GM21619 (cell line): ENCODE results near the gene CNNM1.

Experiments
- ATAC-seq: cut with Tn5 transposase; IDR thresholded peaks from one replicate; pipeline ENCODE4 v1.9.1; 2021; ENCODE audit not compliant: unreplicated experiment

Gene CNNM1

DNA sequence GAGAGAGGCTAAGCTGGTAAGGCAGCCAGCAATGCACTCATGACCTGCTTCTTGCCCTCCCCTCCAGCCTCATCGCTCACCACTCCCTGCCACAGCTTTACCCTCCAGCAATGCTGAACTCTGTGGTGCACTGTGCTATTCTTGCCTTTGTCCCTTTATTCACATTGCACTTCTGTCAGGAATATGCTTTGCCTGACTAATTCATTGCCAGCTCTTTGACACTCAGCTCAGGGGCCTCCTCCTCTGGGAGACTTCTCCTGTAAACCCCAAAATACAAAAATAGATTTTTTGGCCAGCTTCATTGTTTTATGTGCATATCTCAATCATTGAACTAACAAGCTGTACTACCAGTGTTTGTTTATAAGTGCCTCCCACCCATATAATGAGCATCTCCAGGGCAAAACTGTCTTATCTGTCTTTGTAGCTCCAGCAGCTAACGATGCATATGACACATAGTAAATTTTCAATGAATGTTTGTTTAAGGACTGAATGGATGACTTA is 8.2 kb downstream of the CNNM1 start:
- no peak for ATAC-seq

- no peak for ATAC-seq
Observed at GRCh38 chr10:99337901-99338300, 8.7 kb downstream of the CNNM1 start.

GRCh38 chr10:99339077-99339476 is 9.9 kb downstream of the CNNM1 start:
- ATAC-seq: no peak

GRCh38 chr10:99339563-99340047 is 10.4 kb downstream of the CNNM1 start:
- ATAC-seq: no peak

DNA sequence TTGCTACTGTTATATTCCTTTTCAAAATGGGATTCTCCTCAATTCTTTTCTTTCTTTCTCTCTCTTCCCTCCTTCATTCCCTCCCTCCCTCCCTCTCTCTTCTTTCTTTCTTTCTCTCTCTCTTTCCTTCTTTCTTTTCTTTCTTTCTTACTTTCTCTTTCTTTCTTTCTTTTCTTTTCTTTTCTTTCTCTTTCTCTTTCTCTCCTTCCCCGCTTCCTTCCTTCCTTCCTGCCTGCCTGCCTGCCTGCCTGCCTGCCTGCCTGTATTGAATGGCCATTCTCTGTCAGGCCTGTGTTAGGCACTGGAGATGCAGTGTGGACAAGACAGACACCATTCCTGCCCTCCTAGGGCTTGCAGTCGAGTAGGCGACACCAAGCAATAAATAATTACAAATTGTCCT is 11.5 kb downstream of the CNNM1 start:
- no peak for ATAC-seq

- ATAC-seq: no peak
Observed at GRCh38 chr10:99341248-99341647, 12.1 kb downstream of the CNNM1 start.

GRCh38 chr10:99341860-99342490 is 12.8 kb downstream of the CNNM1 start:
- ATAC-seq: no peak

GRCh38 chr10:99343262-99343661 is 14.1 kb downstream of the CNNM1 start:
- no peak for ATAC-seq

GRCh38 chr10:99344715-99345114 is 15.6 kb downstream of the CNNM1 start:
- ATAC-seq: no peak

DNA sequence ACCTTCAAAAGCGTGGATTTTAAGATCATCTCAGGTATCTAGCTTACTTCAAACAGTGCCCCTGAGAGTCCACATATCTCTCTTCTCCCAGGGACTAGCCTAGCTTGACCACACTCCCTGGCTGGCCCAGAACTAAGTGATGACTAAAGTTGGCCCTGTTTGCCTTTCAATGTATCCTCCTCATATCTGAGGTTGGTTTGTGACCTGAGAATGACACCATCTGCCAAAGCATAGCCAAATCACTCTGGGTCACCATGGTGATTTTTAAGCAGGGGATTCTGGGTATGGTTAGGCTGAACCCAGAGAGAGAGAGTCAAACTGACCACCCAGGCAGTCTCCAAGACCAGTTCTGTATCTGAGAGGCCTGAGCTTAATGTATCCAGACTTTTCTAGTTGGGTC is 16.2 kb downstream of the CNNM1 start:
- ATAC-seq: no peak

DNA sequence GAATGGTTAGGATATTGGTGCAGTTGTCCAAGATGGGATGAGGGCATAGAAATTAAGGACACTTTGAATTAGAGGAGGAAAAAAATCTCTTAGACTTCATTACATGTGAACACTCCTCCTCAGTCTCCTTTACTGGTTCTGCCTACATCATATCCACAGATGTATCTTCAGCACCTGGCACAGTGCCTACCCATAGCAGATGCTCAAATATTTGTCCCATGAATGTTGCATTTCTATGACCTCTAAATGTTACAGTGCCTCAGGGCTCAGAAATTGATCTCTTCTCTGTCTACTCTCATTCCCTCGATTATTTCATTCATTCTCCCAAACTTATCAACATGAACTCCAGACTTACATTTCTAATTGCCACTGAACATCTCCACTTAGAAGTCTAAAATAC is 17.1 kb downstream of the CNNM1 start:
- no peak for ATAC-seq

DNA sequence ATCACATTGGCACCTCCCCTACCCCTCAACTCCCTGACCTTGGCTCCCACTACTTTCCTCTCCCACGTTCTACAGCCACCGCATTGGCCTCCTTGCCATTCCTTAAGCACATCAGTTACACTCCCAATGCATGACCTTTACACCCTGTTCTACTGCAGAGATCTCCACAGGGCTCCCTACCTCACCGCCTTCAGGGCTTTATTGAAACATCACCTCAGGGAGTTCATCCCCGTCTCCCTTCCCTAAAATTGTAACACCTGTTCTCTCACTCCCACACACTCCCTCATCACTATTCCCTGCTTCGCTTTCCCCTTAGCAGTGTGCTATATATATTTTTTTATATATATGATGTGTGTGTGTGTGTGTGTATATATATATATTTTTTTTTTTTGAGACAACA is 18.5 kb downstream of the CNNM1 start:
- no peak for ATAC-seq

DNA sequence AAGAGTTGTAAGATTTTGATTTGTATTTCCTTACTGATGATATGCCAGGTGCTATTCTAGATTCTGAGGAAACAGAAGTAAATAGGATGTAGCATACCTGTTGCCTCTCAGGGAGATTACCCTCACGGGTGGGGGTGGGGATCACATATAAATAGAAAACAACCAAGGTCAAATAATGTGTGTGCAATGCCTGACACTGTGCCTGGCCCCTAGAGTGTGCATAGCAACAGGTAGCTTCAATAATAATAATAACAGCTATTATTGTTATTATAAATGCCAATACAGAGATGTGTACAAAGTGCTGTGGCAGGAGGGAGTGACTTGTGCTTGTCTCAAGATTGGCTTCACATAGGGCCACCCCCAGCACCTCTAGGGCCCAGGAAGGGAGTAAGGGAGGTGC is 24.0 kb downstream of the CNNM1 start:
- ATAC-seq: no peak

DNA sequence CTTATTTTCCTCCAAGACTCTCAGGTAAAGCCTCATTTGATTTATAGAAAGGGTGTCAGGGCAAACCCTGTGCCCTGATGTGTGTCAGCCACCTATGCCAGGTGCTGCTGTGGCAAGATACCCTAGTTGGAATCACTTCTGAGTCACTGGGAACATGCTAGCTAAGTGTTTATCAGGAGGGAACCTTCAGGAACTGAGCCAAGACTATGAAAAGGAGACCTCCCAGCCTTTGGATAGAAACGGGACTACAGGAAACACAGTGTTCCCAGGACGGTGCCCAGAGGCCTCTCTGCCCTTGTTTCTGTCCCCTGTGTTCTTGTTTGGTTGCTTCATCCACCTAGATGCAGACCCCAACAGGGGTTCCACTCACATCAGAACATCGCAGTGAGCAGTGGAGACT is 28.5 kb downstream of the CNNM1 start:
- ATAC-seq: no peak

GRCh38 chr10:99358101-99358500 is 28.9 kb downstream of the CNNM1 start:
- ATAC-seq: no peak

GRCh38 chr10:99360934-99361333 is 31.8 kb downstream of the CNNM1 start:
- no peak for ATAC-seq

DNA sequence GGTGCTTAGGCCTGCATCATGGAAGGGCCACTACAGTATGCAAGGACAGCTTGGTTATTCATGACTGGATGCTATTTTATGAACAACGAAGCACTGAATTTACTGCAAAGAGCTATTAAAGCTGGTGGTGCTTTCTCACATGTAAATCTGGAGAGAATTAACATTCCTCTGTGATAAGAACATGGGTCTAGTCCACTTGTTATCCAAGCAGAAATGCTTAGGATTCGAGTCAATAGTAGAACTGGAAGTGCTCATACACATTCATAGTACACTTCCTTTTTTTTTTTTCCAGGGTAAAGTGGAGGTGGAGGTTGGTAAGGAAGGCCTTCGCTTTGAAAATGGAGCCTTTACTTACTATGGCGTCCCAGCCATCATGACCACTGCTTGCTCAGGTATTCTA is 35.0 kb downstream of the CNNM1 start:
- no peak for ATAC-seq

GRCh38 chr10:99365311-99365710 is 36.2 kb downstream of the CNNM1 start:
- no peak for ATAC-seq

GRCh38 chr10:99365736-99366135 is 36.6 kb downstream of the CNNM1 start:
- no peak for ATAC-seq

GRCh38 chr10:99366666-99367065 is 37.5 kb downstream of the CNNM1 start:
- no peak for ATAC-seq

DNA sequence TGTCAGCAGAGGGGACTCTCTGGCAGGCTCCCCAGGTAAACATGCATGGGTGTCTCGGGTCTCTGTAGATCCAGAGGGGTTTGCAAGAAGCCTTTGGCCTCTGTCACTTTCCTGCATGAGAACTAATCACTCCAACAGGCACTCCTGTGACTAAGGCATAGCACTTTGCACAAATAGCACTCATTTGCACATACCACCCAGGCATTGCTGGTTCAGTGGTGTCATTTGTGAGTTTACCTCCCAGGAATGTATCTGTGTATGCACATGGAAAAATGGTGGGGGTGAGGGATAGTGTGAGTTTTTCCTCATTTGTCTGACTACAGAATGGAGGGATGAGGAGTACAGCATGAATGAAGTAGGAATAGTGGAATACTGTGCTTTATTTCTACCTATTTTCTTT is 39.5 kb downstream of the CNNM1 start:
- ATAC-seq: no peak

DNA sequence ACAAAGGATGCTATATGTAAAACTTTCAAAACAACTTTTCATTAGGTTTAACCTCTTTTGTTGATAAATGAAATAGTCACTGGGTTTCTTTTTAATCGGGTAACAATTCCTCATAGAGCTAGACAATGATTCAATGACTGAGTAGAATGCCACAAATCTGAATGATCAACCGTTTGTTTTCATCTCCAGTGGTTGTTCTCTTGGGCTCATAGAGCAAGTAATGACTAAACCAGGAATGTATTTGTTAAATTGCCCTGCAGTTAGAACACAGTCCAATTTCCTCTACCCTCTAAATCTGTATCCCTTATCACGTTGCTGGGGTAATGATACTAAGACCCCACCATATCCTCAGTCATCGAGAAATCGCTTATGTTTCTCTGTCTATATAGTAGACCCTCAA is 40.0 kb downstream of the CNNM1 start:
- ATAC-seq: no peak

DNA sequence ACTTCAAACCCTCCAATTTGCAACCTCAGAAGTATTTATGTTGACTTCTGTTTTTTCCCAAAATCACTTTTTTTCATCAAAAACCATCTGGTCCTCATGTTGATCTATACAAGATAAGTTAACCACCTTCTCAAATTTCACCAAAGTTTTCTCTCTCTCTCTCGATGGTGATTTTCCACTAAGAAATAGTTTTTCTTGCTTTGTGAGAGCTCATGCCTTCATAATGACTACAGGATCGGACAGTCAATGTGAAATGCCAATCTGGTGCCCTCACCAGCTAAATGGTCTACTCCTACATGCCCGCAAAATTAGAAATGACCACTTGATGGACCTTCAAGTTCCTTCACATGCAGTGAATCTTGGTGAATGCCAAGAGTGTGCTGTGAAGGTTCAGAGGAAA is 40.4 kb downstream of the CNNM1 start:
- ATAC-seq: no peak
